ENCODE results near the gene SCAF4. TPM values are rescaled to one million over a fixed set of nuclear protein-coding genes. Genes with fewer than 3 reads are reported as not detected.

Gene SCAF4
- total RNA-seq, 1 donor from 2014 or later: 49.7 TPM

DNA sequence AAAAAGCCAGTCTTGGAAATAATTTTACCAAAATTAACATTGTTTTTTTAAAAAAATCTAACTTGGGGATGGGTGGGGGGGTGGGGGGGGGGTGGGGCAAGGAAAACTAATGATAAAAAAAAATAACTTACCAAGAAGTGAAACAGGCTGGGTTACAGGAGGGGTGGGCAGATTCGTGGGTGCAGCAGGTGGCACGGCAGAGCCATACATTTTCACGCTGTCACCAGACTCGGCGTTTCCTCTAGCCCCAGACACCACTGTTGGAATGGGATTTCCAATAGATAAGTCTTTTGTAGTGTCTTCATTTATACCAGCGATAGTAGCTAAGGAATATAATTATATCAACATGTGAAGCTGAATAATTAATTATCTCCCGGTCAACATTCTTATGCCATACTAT, 47.0 kb downstream of the SCAF4 start:
- no peaks in the 10 kb centered on the region for H3K27me3 Mint-ChIP-seq (ENCODE audit: unreplicated experiment)
- H3K9me3 Mint-ChIP-seq (ENCODE audit: unreplicated experiment): no peaks in the 10 kb centered on the region
- peaks cover 33% of the 10 kb centered on the region for H3K36me3 Mint-ChIP-seq (ENCODE audit: low read depth, unreplicated experiment)
- H3K4me1 Mint-ChIP-seq (ENCODE audit: unreplicated experiment): no peaks in the 10 kb centered on the region
- DNase-seq (ENCODE audit: low spot score): no peak
- peak overlapping the region; percentile 40 for H3K4me3 Mint-ChIP-seq (ENCODE audit: unreplicated experiment)
- H3K27ac Mint-ChIP-seq (ENCODE audit: unreplicated experiment): no peak overlapping the region
- TF ChIP-seq, protein P1, sequence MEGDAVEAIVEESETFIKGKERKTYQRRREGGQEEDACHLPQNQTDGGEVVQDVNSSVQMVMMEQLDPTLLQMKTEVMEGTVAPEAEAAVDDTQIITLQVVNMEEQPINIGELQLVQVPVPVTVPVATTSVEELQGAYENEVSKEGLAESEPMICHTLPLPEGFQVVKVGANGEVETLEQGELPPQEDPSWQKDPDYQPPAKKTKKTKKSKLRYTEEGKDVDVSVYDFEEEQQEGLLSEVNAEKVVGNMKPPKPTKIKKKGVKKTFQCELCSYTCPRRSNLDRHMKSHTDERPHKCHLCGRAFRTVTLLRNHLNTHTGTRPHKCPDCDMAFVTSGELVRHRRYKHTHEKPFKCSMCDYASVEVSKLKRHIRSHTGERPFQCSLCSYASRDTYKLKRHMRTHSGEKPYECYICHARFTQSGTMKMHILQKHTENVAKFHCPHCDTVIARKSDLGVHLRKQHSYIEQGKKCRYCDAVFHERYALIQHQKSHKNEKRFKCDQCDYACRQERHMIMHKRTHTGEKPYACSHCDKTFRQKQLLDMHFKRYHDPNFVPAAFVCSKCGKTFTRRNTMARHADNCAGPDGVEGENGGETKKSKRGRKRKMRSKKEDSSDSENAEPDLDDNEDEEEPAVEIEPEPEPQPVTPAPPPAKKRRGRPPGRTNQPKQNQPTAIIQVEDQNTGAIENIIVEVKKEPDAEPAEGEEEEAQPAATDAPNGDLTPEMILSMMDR (IDR thresholded peaks at IDR 0.05; ENCODE audit: unreplicated experiment): no peak

DNA sequence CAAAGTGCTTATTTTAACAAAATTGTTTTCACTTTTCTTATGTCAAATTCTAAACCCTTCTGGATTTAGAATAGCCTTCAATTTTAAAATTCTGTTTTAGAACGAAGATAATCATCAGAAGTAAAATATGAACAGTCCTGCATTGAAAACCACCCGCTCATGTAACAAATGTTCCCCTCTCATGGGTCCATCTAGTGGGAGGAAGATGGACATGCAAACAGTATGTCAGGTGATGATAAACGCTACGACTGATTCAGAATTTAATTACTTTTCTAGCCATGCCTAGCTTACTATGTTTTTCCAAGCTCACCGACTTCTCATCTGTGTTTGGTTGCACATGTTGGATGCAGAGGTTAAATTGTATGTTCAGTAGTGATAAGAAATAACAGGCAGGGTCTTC, 48.9 kb downstream of the SCAF4 start:
- H3K9me3 Mint-ChIP-seq (ENCODE audit: unreplicated experiment): no peaks in the 10 kb centered on the region
- H3K27ac Mint-ChIP-seq (ENCODE audit: unreplicated experiment): no peak overlapping the region
- peaks cover 31% of the 10 kb centered on the region for H3K36me3 Mint-ChIP-seq (ENCODE audit: low read depth, unreplicated experiment)

DNA sequence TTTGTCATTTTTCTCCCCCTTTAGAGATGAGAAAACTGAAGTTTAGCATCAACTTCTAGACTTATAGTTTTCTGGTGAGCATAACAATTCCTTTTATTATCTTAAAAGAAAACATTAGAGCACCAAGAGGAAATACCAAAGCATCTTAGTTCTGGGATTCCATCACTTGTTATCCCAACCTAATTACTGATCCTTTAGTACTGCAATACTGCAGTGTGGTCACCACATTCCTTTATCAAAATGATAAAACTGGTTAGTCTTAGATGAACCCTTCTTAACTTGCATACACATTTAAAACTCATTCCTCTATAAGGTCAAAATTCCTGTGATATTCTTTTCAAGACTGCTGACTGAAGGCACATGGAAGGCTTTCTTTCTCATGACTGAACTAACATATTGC, 49.3 kb downstream of the SCAF4 start:
- H3K4me3 Mint-ChIP-seq (ENCODE audit: unreplicated experiment): no peak overlapping the region
- no peaks in the 10 kb centered on the region for H3K4me1 Mint-ChIP-seq (ENCODE audit: unreplicated experiment)
- H3K27me3 Mint-ChIP-seq (ENCODE audit: unreplicated experiment): no peaks in the 10 kb centered on the region
- no peaks in the 10 kb centered on the region for H3K9me3 Mint-ChIP-seq (ENCODE audit: unreplicated experiment)
- TF ChIP-seq, protein P1 (IDR thresholded peaks at IDR 0.05; ENCODE audit: unreplicated experiment): no peak
- DNase-seq (ENCODE audit: low spot score): no peak
- no peak overlapping the region for H3K27ac Mint-ChIP-seq (ENCODE audit: unreplicated experiment)
- peaks cover 31% of the 10 kb centered on the region for H3K36me3 Mint-ChIP-seq (ENCODE audit: low read depth, unreplicated experiment)

More for the DNA sequence above, 48.9 kb downstream of the SCAF4 start:
- DNase-seq (ENCODE audit: low spot score): no peak
- H3K27me3 Mint-ChIP-seq (ENCODE audit: unreplicated experiment): no peaks in the 10 kb centered on the region
- no peaks in the 10 kb centered on the region for H3K4me1 Mint-ChIP-seq (ENCODE audit: unreplicated experiment)
- no peak overlapping the region for H3K4me3 Mint-ChIP-seq (ENCODE audit: unreplicated experiment)
- TF ChIP-seq, protein P1 (IDR thresholded peaks at IDR 0.05; ENCODE audit: unreplicated experiment): no peak

DNA sequence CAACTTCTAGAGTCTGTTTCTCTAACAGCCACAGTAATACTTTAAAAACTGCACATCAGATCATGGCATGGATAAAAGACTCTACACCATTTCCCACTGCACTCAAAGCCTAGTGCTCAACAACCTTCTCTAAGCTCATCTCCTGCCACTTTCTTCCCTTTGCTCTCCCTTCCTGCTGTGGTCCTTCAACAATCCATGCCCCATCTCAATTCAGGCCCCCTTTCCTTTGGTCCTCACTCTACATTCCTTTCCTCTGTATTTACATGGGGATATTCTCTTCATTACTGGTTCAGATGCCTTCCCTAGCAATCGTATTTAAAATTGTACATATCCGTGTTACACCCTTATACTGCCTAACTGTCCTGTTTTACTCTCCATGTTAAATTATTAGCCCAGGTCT, 53.4 kb downstream of the SCAF4 start:
- TF ChIP-seq, protein P1 (IDR thresholded peaks at IDR 0.05; ENCODE audit: unreplicated experiment): no peak
- H3K4me3 Mint-ChIP-seq (ENCODE audit: unreplicated experiment): no peak overlapping the region
- no peak overlapping the region for H3K27ac Mint-ChIP-seq (ENCODE audit: unreplicated experiment)
- H3K4me1 Mint-ChIP-seq (ENCODE audit: unreplicated experiment): no peaks in the 10 kb centered on the region
- H3K9me3 Mint-ChIP-seq (ENCODE audit: unreplicated experiment): no peaks in the 10 kb centered on the region
- no peaks in the 10 kb centered on the region for H3K27me3 Mint-ChIP-seq (ENCODE audit: unreplicated experiment)
- peaks cover 8% of the 10 kb centered on the region for H3K36me3 Mint-ChIP-seq (ENCODE audit: low read depth, unreplicated experiment)
- no peak for DNase-seq (ENCODE audit: low spot score)

DNA sequence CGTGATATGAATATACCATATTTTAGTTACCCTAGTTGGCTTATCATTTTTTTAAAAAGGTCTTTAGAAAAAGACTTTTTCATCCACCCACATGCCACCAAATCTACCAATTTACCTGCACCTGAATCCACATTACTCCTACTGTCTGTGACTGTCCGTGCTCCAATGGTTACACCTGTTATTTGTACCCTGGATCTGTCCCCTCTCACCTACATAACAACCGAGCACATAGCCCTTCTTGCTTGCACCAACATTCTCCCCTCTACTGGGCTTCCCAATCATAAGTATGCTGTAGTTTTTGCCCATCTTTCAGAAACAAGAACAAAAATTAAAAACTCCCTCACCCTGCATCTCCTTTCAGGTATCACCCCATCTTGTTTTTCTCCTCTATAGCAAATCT, 54.9 kb downstream of the SCAF4 start:
- no peaks in the 10 kb centered on the region for H3K4me1 Mint-ChIP-seq (ENCODE audit: unreplicated experiment)
- H3K27ac Mint-ChIP-seq (ENCODE audit: unreplicated experiment): no peak overlapping the region
- DNase-seq (ENCODE audit: low spot score): no peak
- H3K4me3 Mint-ChIP-seq (ENCODE audit: unreplicated experiment): no peak overlapping the region
- no peaks in the 10 kb centered on the region for H3K27me3 Mint-ChIP-seq (ENCODE audit: unreplicated experiment)
- H3K36me3 Mint-ChIP-seq (ENCODE audit: low read depth, unreplicated experiment): peaks cover 3% of the 10 kb centered on the region
- no peaks in the 10 kb centered on the region for H3K9me3 Mint-ChIP-seq (ENCODE audit: unreplicated experiment)
- TF ChIP-seq, protein P1 (IDR thresholded peaks at IDR 0.05; ENCODE audit: unreplicated experiment): no peak

Data from endothelial cell (in vitro differentiated cells).